ENCODE measurements around the gene ACP5.

DNA sequence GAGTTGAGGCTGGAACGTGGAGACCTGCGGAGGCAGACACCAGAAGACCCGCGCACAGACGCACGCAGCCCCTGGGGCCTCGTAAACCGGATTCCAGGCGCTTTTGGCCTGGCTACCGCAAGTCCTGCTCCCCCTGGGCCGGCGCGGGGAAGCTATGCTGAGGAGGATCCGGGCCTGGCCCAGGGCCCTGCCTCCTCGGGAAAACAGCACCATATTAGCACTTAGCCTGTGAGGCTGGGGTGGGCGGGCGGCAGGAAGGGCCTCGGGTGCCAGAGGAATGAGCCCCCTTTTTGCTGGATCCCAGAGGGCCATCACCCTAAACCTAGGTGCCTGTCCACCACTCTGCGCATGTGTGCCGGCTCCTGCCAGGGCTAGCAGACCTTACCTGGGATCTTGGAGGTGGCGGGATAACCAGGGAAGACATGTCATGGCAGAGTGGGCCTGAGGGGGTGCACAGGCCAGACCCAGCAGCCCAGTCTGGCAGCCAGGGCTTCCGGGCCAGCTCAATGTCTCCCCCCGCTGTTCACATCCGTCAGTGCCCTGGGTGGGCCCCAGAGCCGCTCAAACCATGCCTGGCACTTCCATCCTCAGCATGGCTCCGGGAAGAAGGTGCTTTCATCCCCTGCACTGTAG, 25.7 kb downstream of the ACP5 start:
- TF ChIP-seq, protein P1, sequence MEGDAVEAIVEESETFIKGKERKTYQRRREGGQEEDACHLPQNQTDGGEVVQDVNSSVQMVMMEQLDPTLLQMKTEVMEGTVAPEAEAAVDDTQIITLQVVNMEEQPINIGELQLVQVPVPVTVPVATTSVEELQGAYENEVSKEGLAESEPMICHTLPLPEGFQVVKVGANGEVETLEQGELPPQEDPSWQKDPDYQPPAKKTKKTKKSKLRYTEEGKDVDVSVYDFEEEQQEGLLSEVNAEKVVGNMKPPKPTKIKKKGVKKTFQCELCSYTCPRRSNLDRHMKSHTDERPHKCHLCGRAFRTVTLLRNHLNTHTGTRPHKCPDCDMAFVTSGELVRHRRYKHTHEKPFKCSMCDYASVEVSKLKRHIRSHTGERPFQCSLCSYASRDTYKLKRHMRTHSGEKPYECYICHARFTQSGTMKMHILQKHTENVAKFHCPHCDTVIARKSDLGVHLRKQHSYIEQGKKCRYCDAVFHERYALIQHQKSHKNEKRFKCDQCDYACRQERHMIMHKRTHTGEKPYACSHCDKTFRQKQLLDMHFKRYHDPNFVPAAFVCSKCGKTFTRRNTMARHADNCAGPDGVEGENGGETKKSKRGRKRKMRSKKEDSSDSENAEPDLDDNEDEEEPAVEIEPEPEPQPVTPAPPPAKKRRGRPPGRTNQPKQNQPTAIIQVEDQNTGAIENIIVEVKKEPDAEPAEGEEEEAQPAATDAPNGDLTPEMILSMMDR (IDR thresholded peaks at IDR 0.05; ENCODE audit: low read length) = peak; percentile 17; the same call in 1 of the 2 replicates
- TF ChIP-seq EZH2 (optimal IDR thresholded peaks at IDR 0.05; ENCODE audit: low read depth, low read length) (no peak), EZH2phosphoT487 (IDR thresholded peaks at IDR 0.05; ENCODE audit: low read length) (no peak)

Data from MM.1S (cell line).